WTC11 (cell line): ENCODE data around the gene ZNF738. TPM values are rescaled to one million over a fixed set of nuclear protein-coding genes. Genes with fewer than 3 reads are reported as not detected.

ENCODE experiments used
- ATAC-seq: fragments of 200-7000 bp; cut with Tn5 transposase; 2 replicates; pipeline ENCODE4 v1.10.0; 2021; ENCODE audit warnings: mild to moderate bottlenecking, moderate library complexity
- CTCF ChIA-PET: fragments of 300-600 bp; sonication (Branson Sonifier 250); formaldehyde crosslinking; loops from one replicate; lab custom pipeline; 2021; ENCODE audit warnings: antibody characterized with exemption; lab: Charles Lee
- POLR2A ChIA-PET: fragments of 350-600 bp; sonication (Branson Sonifier 250); formaldehyde crosslinking; loops from one replicate; lab custom pipeline; 2021; ENCODE audit warnings: antibody characterized with exemption; lab: Charles Lee
- DNase-seq: peaks from one replicate; pipeline ENCODE4 v3.0.0; 2021; ENCODE audit warnings: low spot score
- H3K27ac Mint-ChIP-seq: 2 replicates; pipeline ENCODE4 v1.8.0; 2021; ENCODE audit warnings: mixed read lengths
- H3K27me3 Mint-ChIP-seq: 2 replicates; pipeline ENCODE4 v1.8.0; 2021; ENCODE audit warnings: low read depth, mild to moderate bottlenecking, moderate library complexity, mixed read lengths
- H3K36me3 Mint-ChIP-seq: 2 replicates; pipeline ENCODE4 v1.8.0; 2021; ENCODE audit warnings: mixed read lengths
- H3K4me1 Mint-ChIP-seq: 2 replicates; pipeline ENCODE4 v1.8.0; 2022; ENCODE audit warnings: mixed read lengths
- H3K4me3 Mint-ChIP-seq: 2 replicates; pipeline ENCODE4 v1.8.0; 2021; ENCODE audit warnings: mild to moderate bottlenecking, moderate library complexity, mixed read lengths
- H3K9me3 Mint-ChIP-seq: 2 replicates; pipeline ENCODE4 v1.8.0; 2021; ENCODE audit warnings: mixed read lengths
- ATF1 ChIP-seq: sonication (generic); formaldehyde crosslinking; IDR thresholded peaks from 2 replicates; pipeline ENCODE4 v1.8.1; 2023; ENCODE audit warnings: mild to moderate bottlenecking, moderate library complexity, missing genetic modification reagents
- ATF6 ChIP-seq: sonication (generic); formaldehyde crosslinking; IDR thresholded peaks from 2 replicates; pipeline ENCODE4 v1.8.1; 2023; ENCODE audit warnings: mild to moderate bottlenecking, missing genetic modification reagents
- CREM ChIP-seq: sonication (generic); formaldehyde crosslinking; IDR thresholded peaks from 2 replicates; pipeline ENCODE4 v1.8.1; 2022; ENCODE audit warnings: mild to moderate bottlenecking, missing genetic modification reagents, moderate library complexity
- E2F1 ChIP-seq: sonication (generic); formaldehyde crosslinking; IDR thresholded peaks from 2 replicates; pipeline ENCODE4 v1.8.0; 2022; ENCODE audit warnings: mild to moderate bottlenecking, missing genetic modification reagents
- E2F5 ChIP-seq: sonication (generic); formaldehyde crosslinking; IDR thresholded peaks from 2 replicates; pipeline ENCODE4 v1.8.1; 2022; ENCODE audit warnings: mild to moderate bottlenecking, moderate library complexity, missing genetic modification reagents
- ELF4 ChIP-seq: sonication (generic); formaldehyde crosslinking; IDR thresholded peaks from 2 replicates; pipeline ENCODE4 v1.8.1; 2022; ENCODE audit warnings: low read depth, mild to moderate bottlenecking, moderate library complexity, missing genetic modification reagents
- ETV6 ChIP-seq: sonication (generic); formaldehyde crosslinking; IDR thresholded peaks from 2 replicates; pipeline ENCODE4 v1.8.1; 2022; ENCODE audit warnings: mild to moderate bottlenecking, missing genetic modification reagents
- FOXJ3 ChIP-seq: sonication (generic); formaldehyde crosslinking; IDR thresholded peaks from 2 replicates; pipeline ENCODE4 v1.9.0; 2021; ENCODE audit warnings: missing genetic modification reagents, mild to moderate bottlenecking, borderline replicate concordance
- FOXP4 ChIP-seq: sonication (generic); formaldehyde crosslinking; IDR thresholded peaks from 2 replicates; pipeline ENCODE4 v1.8.0; 2022; ENCODE audit warnings: mild to moderate bottlenecking, missing genetic modification reagents
- GABPB1 ChIP-seq: sonication (generic); formaldehyde crosslinking; IDR thresholded peaks from 2 replicates; pipeline ENCODE4 v1.8.1; 2023; ENCODE audit warnings: mild to moderate bottlenecking, missing genetic modification reagents
- GTF2I ChIP-seq: fragments of 250-450 bp; sonication (Bioruptor Pico); conservative IDR thresholded peaks from 2 replicates; pipeline ENCODE4 v1.4.0; 2021; ENCODE audit warnings: mild to moderate bottlenecking
- NFE2L1 ChIP-seq: sonication (generic); formaldehyde crosslinking; IDR thresholded peaks from 2 replicates; pipeline ENCODE4 v1.8.1; 2023; ENCODE audit warnings: missing genetic modification reagents
- RELA ChIP-seq: sonication (generic); formaldehyde crosslinking; IDR thresholded peaks from 2 replicates; pipeline ENCODE4 v1.8.1; 2022; ENCODE audit warnings: missing genetic modification reagents, mild to moderate bottlenecking, borderline replicate concordance
- USF1 ChIP-seq: sonication (generic); formaldehyde crosslinking; IDR thresholded peaks from 2 replicates; pipeline ENCODE4 v1.8.0; 2022; ENCODE audit warnings: mild to moderate bottlenecking, missing genetic modification reagents
- USF2 ChIP-seq: sonication (generic); formaldehyde crosslinking; IDR thresholded peaks from 2 replicates; pipeline ENCODE4 v1.8.1; 2023; ENCODE audit warnings: mild to moderate bottlenecking, missing genetic modification reagents, moderate library complexity
- ZBTB21 ChIP-seq: sonication (generic); formaldehyde crosslinking; IDR thresholded peaks from 2 replicates; pipeline ENCODE4 v1.8.1; 2023; ENCODE audit warnings: mild to moderate bottlenecking, missing genetic modification reagents, borderline replicate concordance
- ZNF219 ChIP-seq: sonication (generic); formaldehyde crosslinking; IDR thresholded peaks from 2 replicates; pipeline ENCODE4 v1.8.0; 2023; ENCODE audit warnings: missing genetic modification reagents, mild to moderate bottlenecking, borderline replicate concordance
- ZNF317 ChIP-seq: sonication (generic); formaldehyde crosslinking; IDR thresholded peaks from 2 replicates; pipeline ENCODE4 v1.8.1; 2023; ENCODE audit warnings: low read depth, mild to moderate bottlenecking, moderate library complexity, missing genetic modification reagents, borderline replicate concordance
- ZNF416 ChIP-seq: fragments of 250-450 bp; sonication (Bioruptor Pico); IDR thresholded peaks from 2 replicates; pipeline ENCODE4 v1.9.0; 2021; ENCODE audit warnings: mild to moderate bottlenecking, inconsistent platforms
- ZNF532 ChIP-seq: fragments of 250-450 bp; sonication (Bioruptor Pico); IDR thresholded peaks from 2 replicates; pipeline ENCODE4 v1.9.0; 2021; ENCODE audit warnings: mild to moderate bottlenecking, borderline replicate concordance
- ZNF671 ChIP-seq: fragments of 250-450 bp; sonication (Bioruptor Pico); IDR thresholded peaks from 2 replicates; pipeline ENCODE4 v1.8.0; 2021; ENCODE audit warnings: mild to moderate bottlenecking
- total RNA-seq: library from RNA; stranded (reverse); gene quantifications from 3 replicates; pipeline ENCODE4 v1.2.3, GENCODE V29; 2021

The ZNF738 gene
- total RNA-seq, 1 experiment from 2014 or later = 49.7 TPM

GRCh38 chr19:21398851-21399250 is 40.1 kb downstream of the ZNF738 start:
- H3K36me3 Mint-ChIP-seq = peaks cover 28% of the 10 kb centered on the region
- DNase-seq (no peak), ATAC-seq (no peak)
- no peaks in the 10 kb centered on the region for H3K27me3 Mint-ChIP-seq
- POLR2A ChIA-PET = no interaction called here
- H3K4me3 Mint-ChIP-seq = peak overlapping the region; percentile 52; the same call in 1 of the 2 replicates
- CTCF ChIA-PET = no interaction called here
- peaks cover 3% of the 10 kb centered on the region; the same call in 1 of the 2 replicates for H3K4me1 Mint-ChIP-seq
- peaks cover 5% of the 10 kb centered on the region; the same call in 1 of the 2 replicates for H3K9me3 Mint-ChIP-seq
- H3K27ac Mint-ChIP-seq = no peak overlapping the region
- no peak for TF ChIP-seq ZBTB21 (CRISPR knock-in tag)
- TF ChIP-seq E2F5 (CRISPR knock-in tag) = no peak
- no peak for TF ChIP-seq ZNF317 (CRISPR knock-in tag)
- no peak for TF ChIP-seq ETV6
- TF ChIP-seq CREM (CRISPR knock-in tag) = no peak

- ChIA-PET POLR2A (no interaction called here), CTCF (no interaction called here)
- peaks cover 44% of the 10 kb centered on the region for H3K36me3 Mint-ChIP-seq
- TF ChIP-seq GABPB1 (CRISPR knock-in tag) (no peak), ZNF671 (CRISPR knock-in tag) (no peak), E2F1 (CRISPR knock-in tag) (no peak), ZNF219 (no peak), FOXJ3 (CRISPR knock-in tag) (no peak), FOXP4 (CRISPR knock-in tag) (no peak), NFE2L1 (CRISPR knock-in tag) (no peak), GTF2I (CRISPR knock-in tag) (no peak), ELF4 (no peak), USF1 (CRISPR knock-in tag) (no peak), ZNF532 (CRISPR knock-in tag) (no peak), ZNF416 (no peak), RELA (CRISPR knock-in tag) (no peak), ATF1 (CRISPR knock-in tag) (no peak), USF2 (CRISPR knock-in tag) (no peak), ATF6 (CRISPR knock-in tag) (no peak)
- DNase-seq (no peak), ATAC-seq (no peak)
- H3K9me3 Mint-ChIP-seq = no peaks in the 10 kb centered on the region
- H3K27me3 Mint-ChIP-seq = no peaks in the 10 kb centered on the region
- H3K4me1 Mint-ChIP-seq = peaks cover 3% of the 10 kb centered on the region; the same call in 1 of the 2 replicates
- H3K27ac Mint-ChIP-seq = no peak overlapping the region
- no peak overlapping the region for H3K4me3 Mint-ChIP-seq
Observed at GRCh38 chr19:21402303-21402985, 43.6 kb downstream of the ZNF738 start.
